ENCODE results near the gene PDGFRB.
"Not testable (repeated sequence)": the region's sequence is repeated elsewhere in the genome, so short reads cannot be mapped to it uniquely, and the experiment has no call there.

PDGFRB gene

GRCh38 chr5:150112201-150113046 is 43.2 kb downstream of the PDGFRB start:
- DNase-seq, result no peak

DNA sequence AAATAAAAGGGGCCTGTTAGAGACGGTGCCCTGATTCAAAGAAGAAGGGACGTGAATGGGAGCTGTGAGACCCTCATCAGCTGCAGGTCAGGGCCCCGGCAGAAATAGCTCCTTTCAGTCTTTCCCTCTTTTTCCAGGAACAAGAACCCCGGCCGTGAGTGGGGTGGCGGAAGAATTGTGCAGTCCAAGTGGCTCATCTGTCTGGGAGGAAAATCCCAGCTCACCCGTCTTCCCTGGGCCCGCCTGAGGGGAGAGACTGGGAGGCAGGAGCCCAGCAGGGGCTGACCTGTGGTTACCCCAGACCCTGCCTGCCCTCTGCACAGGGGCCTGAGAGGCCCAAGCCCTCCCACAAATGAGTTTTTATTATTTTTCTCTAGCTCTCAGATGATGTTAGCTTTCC is 44.5 kb downstream of the PDGFRB start:
- DNase-seq, result no peak

GRCh38 chr5:150109921-150110320 is 45.7 kb downstream of the PDGFRB start:
- no peak for DNase-seq

DNA sequence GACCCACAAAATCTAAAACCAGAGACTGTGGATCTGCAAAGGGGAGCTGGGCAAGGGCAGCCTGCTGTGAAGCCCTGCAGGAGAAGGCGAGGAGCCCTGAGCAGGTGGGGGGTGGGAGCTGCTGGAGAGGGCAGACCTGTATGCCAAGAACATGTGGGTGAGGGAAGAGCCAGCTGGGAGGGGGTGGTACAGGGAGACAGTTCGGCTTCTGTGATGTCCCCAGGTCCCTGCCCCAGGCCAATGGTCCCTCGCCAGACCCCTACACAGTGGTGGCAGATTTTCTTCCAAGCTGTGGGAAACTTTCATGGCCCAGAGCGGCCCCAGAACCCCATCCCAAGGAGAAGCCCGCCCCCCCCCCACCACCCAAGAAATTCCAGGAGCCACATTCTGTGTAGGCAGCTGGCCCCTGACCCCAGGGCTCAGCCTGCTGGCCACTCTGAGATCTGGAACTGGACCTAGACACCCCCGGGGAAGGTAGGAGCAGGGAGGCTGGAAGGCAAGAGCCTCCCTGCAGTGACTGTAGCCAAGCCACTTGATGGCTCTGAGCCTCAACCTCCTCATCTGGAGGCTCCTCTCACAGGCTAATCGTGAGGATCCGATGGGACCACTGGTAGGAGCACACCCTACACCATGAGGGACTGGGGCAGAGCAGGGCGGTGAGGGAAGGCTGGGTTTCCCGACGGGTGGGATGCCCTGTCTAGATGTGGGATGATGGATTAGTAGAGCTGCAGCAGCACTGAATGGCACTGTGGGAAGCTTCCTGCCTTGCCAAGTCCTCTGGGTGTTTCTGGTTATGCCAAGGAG is 46.7 kb downstream of the PDGFRB start:
- no peak for DNase-seq

- no peak for DNase-seq
Measured at GRCh38 chr5:150107909-150108447, 47.7 kb downstream of the PDGFRB start.

DNA sequence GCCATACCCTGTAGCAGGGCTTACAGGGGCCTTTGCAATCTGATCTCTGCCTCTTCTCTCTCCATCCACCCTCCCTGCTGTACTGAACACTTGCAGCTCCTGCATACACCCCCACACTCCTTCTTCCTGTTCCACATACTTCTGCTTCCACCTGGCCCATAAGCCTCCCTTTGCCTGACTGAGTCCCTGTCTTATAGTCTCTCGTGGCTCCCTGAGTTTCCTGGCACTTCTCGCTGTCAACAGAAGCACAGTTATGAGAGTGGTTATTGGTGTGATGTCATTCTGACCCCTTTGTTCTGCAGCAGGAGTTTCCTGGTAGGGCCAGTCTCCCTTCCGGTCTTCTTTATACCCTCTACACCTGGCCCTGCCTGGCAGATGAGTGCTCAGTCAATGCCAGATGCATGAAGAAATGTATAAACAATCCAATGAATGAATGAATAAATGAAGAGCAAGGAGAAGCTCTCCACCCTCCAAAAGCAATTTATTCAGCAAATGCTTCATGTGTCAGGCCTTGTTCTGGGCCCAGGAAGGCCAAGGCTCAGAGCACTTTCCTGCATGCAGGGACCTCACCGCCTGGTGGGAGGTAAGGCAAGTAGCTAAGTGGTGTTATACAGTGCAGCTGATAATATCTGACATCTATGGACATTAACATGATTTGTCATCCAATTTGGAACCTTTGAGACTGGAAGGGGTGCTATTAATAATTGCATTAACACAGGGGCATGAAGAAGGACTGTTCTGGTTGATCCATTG is 48.8 kb downstream of the PDGFRB start:
- no peak for DNase-seq

GRCh38 chr5:150105928-150106615 is 49.6 kb downstream of the PDGFRB start:
- no peak for DNase-seq

DNA sequence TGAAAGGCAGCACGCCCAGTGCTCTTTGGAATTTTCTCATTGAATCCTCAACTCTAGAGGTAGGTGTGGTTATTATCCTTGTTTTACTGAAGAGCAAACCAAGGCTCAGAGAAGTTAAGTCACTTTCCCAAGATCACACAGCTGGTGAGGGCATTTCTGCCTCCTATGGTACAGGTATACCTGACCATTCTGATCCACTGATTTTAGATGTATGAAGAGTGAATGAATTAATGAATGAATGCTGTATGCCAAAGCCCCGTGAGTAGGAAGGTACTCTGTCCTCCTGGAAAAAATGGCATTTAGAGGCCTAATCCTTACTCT is 51.1 kb downstream of the PDGFRB start:
- no peak for DNase-seq

- no peak for DNase-seq
Measured at GRCh38 chr5:150103678-150104549, 51.7 kb downstream of the PDGFRB start.

DNA sequence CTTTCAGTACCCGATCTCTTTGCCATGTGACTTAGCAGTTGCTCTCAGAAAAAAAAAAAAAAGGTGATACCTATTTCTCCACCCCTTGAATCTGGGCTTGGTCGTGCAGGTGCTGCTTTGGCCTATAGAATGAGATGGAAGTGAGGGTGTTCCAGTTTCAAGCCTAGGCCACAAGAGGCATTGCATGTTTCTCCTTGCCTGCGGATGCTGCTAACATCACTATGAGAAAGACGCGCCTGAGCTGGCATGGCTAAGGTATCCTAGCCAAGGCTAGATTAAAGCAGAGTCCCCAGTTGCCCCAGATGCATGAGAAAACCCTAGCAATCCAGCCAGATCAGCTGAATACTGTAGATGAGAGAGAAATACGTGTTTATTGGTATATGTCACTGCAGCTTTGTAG is 54.6 kb downstream of the PDGFRB start:
- no peak for DNase-seq

GRCh38 chr5:150097152-150097551 is 58.5 kb downstream of the PDGFRB start:
- DNase-seq, result no peak

GRCh38 chr5:150092159-150092787 is 63.4 kb downstream of the PDGFRB start:
- DNase-seq, result no peak

DNA sequence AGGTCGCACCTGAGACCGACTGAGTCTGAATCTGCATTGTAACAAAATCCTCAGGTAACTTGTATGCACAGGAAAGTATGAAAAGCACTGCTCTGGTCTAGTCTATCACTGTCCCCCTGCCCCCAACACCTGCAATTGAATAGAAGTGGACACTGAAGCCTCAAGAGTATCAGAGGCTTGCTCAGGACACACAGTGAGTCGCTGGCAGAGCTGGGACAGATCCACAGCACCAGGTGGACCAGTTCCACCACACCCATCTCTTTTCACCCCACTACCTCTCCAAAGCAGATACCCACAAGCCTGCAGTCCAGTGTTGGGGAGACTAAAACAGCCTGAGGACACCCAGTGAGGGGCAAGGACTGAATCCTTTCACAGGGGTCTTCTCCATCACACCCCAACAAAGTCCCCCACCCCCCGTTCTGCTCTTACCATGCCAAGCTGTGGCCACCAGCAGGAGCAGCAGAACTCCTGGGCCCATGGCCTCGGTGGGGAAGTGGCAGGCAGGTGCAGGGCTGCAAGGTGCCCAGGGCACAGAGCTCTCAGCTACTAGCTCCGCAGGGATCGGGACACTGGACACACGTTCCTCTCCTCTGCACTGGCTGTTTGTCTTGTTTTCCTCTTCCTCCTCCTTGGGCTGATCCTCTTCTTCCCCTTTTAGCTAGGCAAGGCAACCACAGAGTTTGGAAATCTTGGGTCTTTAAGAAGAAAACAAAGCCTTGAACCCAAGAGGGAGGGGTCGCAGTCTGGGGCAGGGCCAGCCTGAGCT is 69.5 kb downstream of the PDGFRB start, which contains the start of gene CSF1R:
Gene CSF1R (minus strand): TSS at position 605 of the 766 bp plus-strand sequence. CDS start 127 bp downstream, at position 478.
- DNase-seq, result no peak

GRCh38 chr5:150085191-150085912 is 70.3 kb downstream of the PDGFRB start:
- no peak for DNase-seq

DNA sequence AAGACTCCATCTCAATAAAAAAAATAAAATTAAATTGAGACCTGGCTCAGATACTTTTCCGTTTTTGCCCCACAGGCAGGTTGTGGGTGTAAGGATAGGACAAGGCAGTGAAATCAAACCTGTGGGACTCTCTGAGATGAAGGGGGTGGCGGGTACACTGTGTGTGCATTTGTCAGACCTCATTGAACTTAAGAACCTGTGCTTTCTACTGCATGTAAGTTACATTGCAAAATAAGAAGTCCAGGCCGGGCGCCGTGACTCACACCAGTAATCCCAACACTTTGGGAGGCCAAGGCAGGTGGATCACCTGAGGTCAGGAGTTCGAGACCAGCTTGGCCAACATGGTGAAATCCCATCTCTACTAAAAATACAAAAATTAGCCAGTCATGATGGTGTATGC is 70.9 kb downstream of the PDGFRB start:
- not testable (repeated sequence) for DNase-seq

DNA sequence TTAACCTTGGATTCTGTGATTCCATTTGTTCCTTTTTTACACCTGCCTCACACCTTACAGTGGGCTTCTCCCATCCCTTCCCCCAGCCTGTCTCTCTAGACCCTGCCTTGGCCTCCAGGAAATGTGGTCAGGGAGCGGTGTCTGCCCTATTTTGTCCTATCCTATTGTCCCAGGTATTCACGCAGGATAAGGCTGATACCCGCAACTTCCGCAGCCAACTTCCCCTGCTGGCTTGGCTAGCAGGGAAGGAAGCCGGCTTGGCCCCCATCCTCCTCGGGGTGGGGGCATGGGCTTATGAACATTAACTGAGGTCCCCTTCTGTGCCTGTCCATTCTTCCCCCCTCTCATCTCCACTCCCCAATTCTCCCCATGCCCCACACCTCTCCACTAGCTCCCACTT is 72.8 kb downstream of the PDGFRB start:
- DNase-seq, result no peak

DNA sequence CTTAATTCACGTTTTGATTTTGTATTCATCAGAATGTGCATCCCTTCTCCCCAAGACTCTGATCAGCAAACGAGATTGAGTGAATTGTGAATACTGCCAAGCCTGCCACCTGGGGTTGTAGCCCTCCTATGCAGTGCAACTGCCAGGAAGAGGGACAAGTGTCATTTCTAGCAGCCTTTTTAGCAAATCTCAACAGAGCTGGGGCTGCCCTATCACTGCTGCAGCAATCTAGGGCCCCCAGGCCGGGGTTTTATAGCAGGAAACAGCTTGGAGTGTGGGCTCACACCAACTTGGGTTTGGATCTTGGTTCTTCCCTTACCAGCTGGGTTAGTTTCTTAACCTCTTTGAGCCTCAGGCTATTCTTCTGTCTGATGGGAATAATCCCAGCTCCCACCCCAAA is 73.3 kb downstream of the PDGFRB start:
- DNase-seq, result no peak

- no peak for DNase-seq
Measured at GRCh38 chr5:150081541-150082283, 73.9 kb downstream of the PDGFRB start.
